IgD-negative memory B cell (primary cell): ENCODE results near the gene LRP1. TPM values are rescaled to one million over a fixed set of nuclear protein-coding genes. Genes with fewer than 3 reads are reported as not detected.

Experiments used
- H3K27ac Mint-ChIP-seq, 3 donors: one replicate each; pipeline ENCODE4 v1.8.0; 2020 to 2022; ENCODE audit warnings: mild to moderate bottlenecking in 3 of 3, mixed read lengths in 3 of 3, moderate library complexity in 1 of 3
- H3K27me3 Mint-ChIP-seq: one replicate; pipeline ENCODE4 v1.8.0; 2021; ENCODE audit warnings: mixed read lengths
- H3K36me3 Mint-ChIP-seq: one replicate; pipeline ENCODE4 v1.8.0; 2020; ENCODE audit warnings: mild to moderate bottlenecking, mixed read lengths
- H3K4me1 Mint-ChIP-seq, 3 donors: one replicate each; pipeline ENCODE4 v1.8.0; 2020 to 2022; ENCODE audit warnings: mixed read lengths in 3 of 3, mild to moderate bottlenecking in 1 of 3
- H3K4me3 Mint-ChIP-seq, 4 donors: one replicate each; pipeline ENCODE4 v1.8.0; 2020 to 2022; ENCODE audit warnings: mild to moderate bottlenecking in 4 of 4, mixed read lengths in 4 of 4, moderate library complexity in 3 of 4
- H3K9me3 Mint-ChIP-seq, 3 donors: one replicate each; pipeline ENCODE4 v1.8.0; 2020 to 2021; ENCODE audit warnings: mixed read lengths in 3 of 3, mild to moderate bottlenecking in 1 of 3
- polyA plus RNA-seq: library from polyadenylated mRNA; unstranded; fragments of 300-500 nt; fragmentation: Illumina TruSeq; gene quantifications from one replicate; pipeline ENCODE4 v1.2.3, GENCODE V29; 2021

Gene LRP1
- polyA plus RNA-seq, 1 donor from 2014 or later, result 0.19 TPM

DNA sequence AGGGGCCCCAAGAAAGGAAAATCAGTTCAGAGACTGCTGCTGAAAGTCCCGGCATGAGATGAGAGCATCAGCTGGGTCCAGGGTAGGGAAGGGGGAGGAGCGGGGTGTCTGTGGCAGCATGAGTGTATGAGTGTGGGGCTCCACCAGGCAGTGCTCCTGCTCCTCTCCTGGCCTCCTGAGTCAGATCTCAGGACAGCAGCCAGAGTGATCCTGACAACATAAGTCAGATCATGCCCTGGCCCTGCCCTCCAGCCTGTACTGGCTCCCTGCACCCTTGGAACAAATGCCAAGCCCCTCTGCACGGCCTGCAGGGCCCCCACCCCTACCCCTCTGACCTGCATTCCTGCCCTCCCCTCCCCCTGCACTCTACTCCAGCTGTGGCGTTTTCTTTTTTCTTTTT lies 43.4 kb downstream of the LRP1 start:
- H3K27me3 Mint-ChIP-seq, result peaks cover 3% of the 10 kb centered on the region
- H3K4me3 Mint-ChIP-seq, result no peak overlapping the region
- no peak overlapping the region for H3K27ac Mint-ChIP-seq
- peaks cover 0 to 2% (median 0%) of the 10 kb centered on the region in 3 donors for H3K9me3 Mint-ChIP-seq
- peaks cover 0 to 1% (median 0%) of the 10 kb centered on the region in 3 donors for H3K4me1 Mint-ChIP-seq
- peaks cover 2% of the 10 kb centered on the region for H3K36me3 Mint-ChIP-seq

GRCh38 chr12:57173089-57173488 lies 44.8 kb downstream of the LRP1 start:
- no peak overlapping the region for H3K4me3 Mint-ChIP-seq
- peak overlapping the region in 2 of 3 donors; percentile 13 to 75 for H3K27ac Mint-ChIP-seq
- H3K9me3 Mint-ChIP-seq, result peaks cover 0 to 2% (median 0%) of the 10 kb centered on the region in 3 donors
- H3K27me3 Mint-ChIP-seq, result peaks cover 3% of the 10 kb centered on the region
- peaks cover 0 to 2% (median under 1%) of the 10 kb centered on the region in 3 donors for H3K4me1 Mint-ChIP-seq
- peaks cover 2% of the 10 kb centered on the region for H3K36me3 Mint-ChIP-seq

DNA sequence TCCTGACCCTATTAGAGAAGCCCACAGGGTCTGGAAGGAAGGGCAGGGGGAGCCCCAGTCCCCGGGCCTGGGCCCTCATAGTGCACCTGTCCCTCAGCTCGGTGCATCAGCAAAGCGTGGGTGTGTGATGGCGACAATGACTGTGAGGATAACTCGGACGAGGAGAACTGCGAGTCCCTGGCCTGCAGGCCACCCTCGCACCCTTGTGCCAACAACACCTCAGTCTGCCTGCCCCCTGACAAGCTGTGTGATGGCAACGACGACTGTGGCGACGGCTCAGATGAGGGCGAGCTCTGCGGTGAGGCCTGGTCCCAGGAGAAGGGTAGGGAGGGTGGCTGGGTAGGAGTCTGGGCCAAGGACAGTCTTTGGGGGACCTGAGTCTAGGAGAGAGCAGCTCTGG lies 45.4 kb downstream of the LRP1 start:
- Mint-ChIP-seq H3K4me1 (peaks cover 0 to 3% (median 2%) of the 10 kb centered on the region in 3 donors), H3K36me3 (peaks cover 2% of the 10 kb centered on the region), H3K4me3 (no peak overlapping the region), H3K27ac (no peak overlapping the region), H3K9me3 (peaks cover 0 to 2% (median 0%) of the 10 kb centered on the region in 3 donors), H3K27me3 (peaks cover 3% of the 10 kb centered on the region)

GRCh38 chr12:57175428-57176138 lies 47.3 kb downstream of the LRP1 start:
- Mint-ChIP-seq H3K9me3 (peaks cover 0 to 2% (median 0%) of the 10 kb centered on the region in 3 donors), H3K27me3 (peaks cover 3% of the 10 kb centered on the region), H3K27ac (peak overlapping the region in 2 of 3 donors; percentile 67 to 83), H3K4me3 (no peak overlapping the region), H3K4me1 (peaks cover 0 to 3% (median 2%) of the 10 kb centered on the region in 3 donors), H3K36me3 (peaks cover 2% of the 10 kb centered on the region)

- peaks cover 3% of the 10 kb centered on the region for H3K27me3 Mint-ChIP-seq
- no peaks in the 10 kb centered on the region for H3K36me3 Mint-ChIP-seq
- no peak overlapping the region for H3K4me3 Mint-ChIP-seq
- H3K27ac Mint-ChIP-seq, result peak overlapping the region in 1 of 3 donors; percentile 83
- peaks cover 0 to 2% (median 2%) of the 10 kb centered on the region in 3 donors for H3K4me1 Mint-ChIP-seq
- H3K9me3 Mint-ChIP-seq, result peaks cover 0 to 2% (median 0%) of the 10 kb centered on the region in 3 donors
These were observed 47.8 kb downstream of the LRP1 start for GRCh38 chr12:57176139-57176477.

- H3K27ac Mint-ChIP-seq, result peak overlapping the region in 1 of 3 donors; percentile 83
- peaks cover 0 to 2% (median 2%) of the 10 kb centered on the region in 3 donors for H3K4me1 Mint-ChIP-seq
- H3K9me3 Mint-ChIP-seq, result no peaks in the 10 kb centered on the region
- H3K36me3 Mint-ChIP-seq, result no peaks in the 10 kb centered on the region
- H3K4me3 Mint-ChIP-seq, result no peak overlapping the region
- peaks cover 3% of the 10 kb centered on the region for H3K27me3 Mint-ChIP-seq
These were observed 48.6 kb downstream of the LRP1 start for GRCh38 chr12:57176846-57177245.

GRCh38 chr12:57177354-57177753 lies 49.1 kb downstream of the LRP1 start:
- no peaks in the 10 kb centered on the region for H3K9me3 Mint-ChIP-seq
- no peak overlapping the region for H3K27ac Mint-ChIP-seq
- H3K4me3 Mint-ChIP-seq, result no peak overlapping the region
- H3K36me3 Mint-ChIP-seq, result no peaks in the 10 kb centered on the region
- peaks cover 3% of the 10 kb centered on the region for H3K27me3 Mint-ChIP-seq
- peaks cover 0 to 2% (median 2%) of the 10 kb centered on the region in 3 donors for H3K4me1 Mint-ChIP-seq

DNA sequence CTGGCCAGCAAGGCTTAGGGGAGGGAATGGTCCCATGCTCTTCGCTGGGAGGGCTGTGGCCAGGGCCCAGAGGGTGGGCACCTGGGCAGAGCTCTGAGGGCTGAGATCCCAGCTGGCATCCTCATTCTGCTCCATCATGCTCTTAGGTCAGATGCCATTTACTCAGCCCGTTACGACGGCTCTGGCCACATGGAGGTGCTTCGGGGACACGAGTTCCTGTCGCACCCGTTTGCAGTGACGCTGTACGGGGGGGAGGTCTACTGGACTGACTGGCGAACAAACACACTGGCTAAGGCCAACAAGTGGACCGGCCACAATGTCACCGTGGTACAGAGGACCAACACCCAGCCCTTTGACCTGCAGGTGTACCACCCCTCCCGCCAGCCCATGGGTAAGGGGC lies 49.9 kb downstream of the LRP1 start:
- Mint-ChIP-seq H3K9me3 (no peaks in the 10 kb centered on the region), H3K4me1 (peaks cover 4% of the 10 kb centered on the region in 3 donors), H3K27me3 (peaks cover 3% of the 10 kb centered on the region), H3K4me3 (peak overlapping the region in 1 of 4 donors; percentile 33), H3K27ac (no peak overlapping the region), H3K36me3 (no peaks in the 10 kb centered on the region)

DNA sequence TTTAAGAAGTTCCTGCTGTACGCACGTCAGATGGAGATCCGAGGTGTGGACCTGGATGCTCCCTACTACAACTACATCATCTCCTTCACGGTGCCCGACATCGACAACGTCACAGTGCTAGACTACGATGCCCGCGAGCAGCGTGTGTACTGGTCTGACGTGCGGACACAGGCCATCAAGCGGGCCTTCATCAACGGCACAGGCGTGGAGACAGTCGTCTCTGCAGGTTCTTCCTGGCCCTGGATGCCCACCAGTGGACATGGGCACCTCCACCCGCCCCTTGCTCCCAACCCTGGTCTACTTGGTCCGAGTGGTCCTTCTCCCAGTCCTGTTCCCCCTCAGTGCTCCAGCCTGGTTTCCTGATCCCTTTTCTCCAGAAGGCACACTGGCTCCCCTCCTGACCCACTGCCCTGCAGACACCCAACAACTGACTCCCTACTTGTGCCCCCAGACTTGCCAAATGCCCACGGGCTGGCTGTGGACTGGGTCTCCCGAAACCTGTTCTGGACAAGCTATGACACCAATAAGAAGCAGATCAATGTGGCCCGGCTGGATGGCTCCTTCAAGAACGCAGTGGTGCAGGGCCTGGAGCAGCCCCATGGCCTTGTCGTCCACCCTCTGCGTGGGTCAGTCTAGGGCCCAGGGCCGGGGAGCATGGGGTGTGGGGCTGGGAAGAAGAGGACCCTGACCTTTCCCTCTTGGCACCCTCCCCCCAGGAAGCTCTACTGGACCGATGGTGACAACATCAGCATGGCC lies 51.2 kb downstream of the LRP1 start:
- H3K27ac Mint-ChIP-seq, result peak overlapping the region in 1 of 3 donors; percentile 19
- no peaks in the 10 kb centered on the region for H3K9me3 Mint-ChIP-seq
- peaks cover 3% of the 10 kb centered on the region for H3K27me3 Mint-ChIP-seq
- H3K36me3 Mint-ChIP-seq, result peaks cover 2% of the 10 kb centered on the region
- no peak overlapping the region for H3K4me3 Mint-ChIP-seq
- H3K4me1 Mint-ChIP-seq, result peaks cover 4 to 5% (median 4%) of the 10 kb centered on the region in 3 donors

DNA sequence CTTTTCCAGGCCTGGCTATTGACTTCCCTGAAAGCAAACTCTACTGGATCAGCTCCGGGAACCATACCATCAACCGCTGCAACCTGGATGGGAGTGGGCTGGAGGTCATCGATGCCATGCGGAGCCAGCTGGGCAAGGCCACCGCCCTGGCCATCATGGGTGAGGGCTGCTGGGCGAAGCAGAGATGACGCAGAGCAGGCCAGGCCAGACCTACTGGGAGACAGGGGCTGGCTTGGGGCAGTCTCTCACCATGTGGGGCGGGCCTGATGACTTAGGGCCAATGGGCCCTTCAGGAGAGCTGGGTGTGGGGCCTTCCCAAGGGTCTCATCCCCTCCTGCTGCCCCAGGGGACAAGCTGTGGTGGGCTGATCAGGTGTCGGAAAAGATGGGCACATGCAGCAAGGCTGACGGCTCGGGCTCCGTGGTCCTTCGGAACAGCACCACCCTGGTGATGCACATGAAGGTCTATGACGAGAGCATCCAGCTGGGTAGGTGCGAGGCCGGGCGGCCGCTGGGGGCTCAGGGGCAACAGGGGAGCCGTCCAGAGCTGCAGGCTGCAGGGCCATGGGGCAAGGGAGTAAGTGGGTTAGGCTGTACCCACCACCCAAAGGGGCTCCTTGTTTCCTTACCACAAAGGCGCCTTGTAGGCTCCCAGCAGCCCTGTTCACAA lies 52.2 kb downstream of the LRP1 start:
- Mint-ChIP-seq H3K9me3 (no peaks in the 10 kb centered on the region), H3K27ac (peak overlapping the region in 1 of 3 donors; percentile 59), H3K36me3 (peaks cover 2% of the 10 kb centered on the region), H3K4me3 (no peak overlapping the region), H3K4me1 (peaks cover 4 to 5% (median 4%) of the 10 kb centered on the region in 3 donors), H3K27me3 (peaks cover 3% of the 10 kb centered on the region)

DNA sequence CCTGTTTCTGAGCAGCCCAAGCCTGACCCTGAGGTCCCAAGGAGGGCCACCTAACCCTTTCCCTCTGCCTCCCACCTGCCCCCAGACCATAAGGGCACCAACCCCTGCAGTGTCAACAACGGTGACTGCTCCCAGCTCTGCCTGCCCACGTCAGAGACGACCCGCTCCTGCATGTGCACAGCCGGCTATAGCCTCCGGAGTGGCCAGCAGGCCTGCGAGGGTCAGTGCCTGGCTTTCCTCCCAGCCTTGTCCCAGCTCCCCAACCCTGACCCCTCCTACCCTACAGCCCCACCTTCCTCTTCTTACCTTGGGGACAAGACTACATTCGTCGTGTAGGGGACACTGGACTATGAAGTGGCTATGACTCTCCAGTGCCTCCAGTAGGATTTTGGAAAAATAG lies 52.8 kb downstream of the LRP1 start:
- no peaks in the 10 kb centered on the region for H3K9me3 Mint-ChIP-seq

GRCh38 chr12:57181561-57182155 lies 53.4 kb downstream of the LRP1 start:
- H3K27ac Mint-ChIP-seq, result peak overlapping the region in 1 of 3 donors; percentile 38
- H3K36me3 Mint-ChIP-seq, result peaks cover 2% of the 10 kb centered on the region
- H3K9me3 Mint-ChIP-seq, result no peaks in the 10 kb centered on the region
- H3K4me3 Mint-ChIP-seq, result no peak overlapping the region
- peaks cover 4 to 5% (median 4%) of the 10 kb centered on the region in 3 donors for H3K4me1 Mint-ChIP-seq
- H3K27me3 Mint-ChIP-seq, result no peaks in the 10 kb centered on the region

More for the DNA sequence above, 52.8 kb downstream of the LRP1 start:
- Mint-ChIP-seq H3K4me3 (no peak overlapping the region), H3K27me3 (peaks cover 3% of the 10 kb centered on the region), H3K36me3 (peaks cover 2% of the 10 kb centered on the region), H3K4me1 (peaks cover 4 to 5% (median 4%) of the 10 kb centered on the region in 3 donors), H3K27ac (peak overlapping the region in 1 of 3 donors; percentile 38)

DNA sequence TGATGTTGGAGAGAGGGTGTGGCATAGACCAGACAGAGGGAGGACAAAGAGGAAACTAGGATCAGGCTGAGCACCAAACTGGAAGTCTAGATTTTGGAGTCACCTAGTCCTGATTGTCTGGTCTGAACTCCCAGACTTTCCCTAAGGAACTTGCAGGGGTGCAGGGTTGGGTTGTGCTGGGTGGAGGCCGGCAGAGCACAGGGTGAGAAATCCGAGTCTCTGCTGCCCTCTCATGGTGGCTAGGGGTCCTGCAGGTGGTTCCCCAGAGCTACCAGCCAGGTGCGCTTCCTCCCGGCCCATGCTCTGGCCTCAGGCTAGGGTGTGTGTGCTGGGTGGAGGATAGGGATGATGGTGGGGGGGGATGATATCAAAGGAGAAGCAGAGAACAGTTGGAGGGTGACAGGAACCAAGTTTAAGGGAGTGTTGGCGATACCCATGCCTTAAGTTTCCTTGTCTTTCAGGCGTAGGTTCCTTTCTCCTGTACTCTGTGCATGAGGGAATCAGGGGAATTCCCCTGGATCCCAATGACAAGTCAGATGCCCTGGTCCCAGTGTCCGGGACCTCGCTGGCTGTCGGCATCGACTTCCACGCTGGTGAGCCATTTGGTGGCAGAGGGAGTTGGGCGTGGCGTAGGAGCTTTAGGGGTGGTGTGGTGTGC lies 54.8 kb downstream of the LRP1 start:
- peaks cover 2% of the 10 kb centered on the region for H3K36me3 Mint-ChIP-seq
- H3K4me1 Mint-ChIP-seq, result peaks cover 4 to 5% (median 4%) of the 10 kb centered on the region in 3 donors
- peak overlapping the region in 1 of 3 donors; percentile 16 for H3K27ac Mint-ChIP-seq
- no peaks in the 10 kb centered on the region for H3K9me3 Mint-ChIP-seq
- no peak overlapping the region for H3K4me3 Mint-ChIP-seq
- H3K27me3 Mint-ChIP-seq, result no peaks in the 10 kb centered on the region
